Parathyroid adenoma (tissue), 2 donors: ENCODE data around the gene IGLON5.

Experiments
- H2AFZ ChIP-seq: fragments of 300-600 bp; sonication (generic); one replicate; pipeline ENCODE4 v1.7.0; 2017; ENCODE audit warnings: antibody characterized with exemption, mild to moderate bottlenecking
- H3K27ac ChIP-seq: fragments of 300-600 bp; sonication (generic); one replicate; pipeline ENCODE4 v1.7.0; 2017
- H3K27me3 ChIP-seq: fragments of 300-600 bp; sonication (generic); one replicate; pipeline ENCODE4 v1.7.0; 2017; ENCODE audit warnings: low read length; ENCODE audit not compliant: control insufficient read depth, insufficient read depth
- H3K36me3 ChIP-seq: fragments of 300-600 bp; sonication (generic); one replicate; pipeline ENCODE4 v1.7.0; 2017; ENCODE audit warnings: low read length; ENCODE audit not compliant: control insufficient read depth, insufficient read depth
- H3K4me1 ChIP-seq: fragments of 300-600 bp; sonication (generic); one replicate; pipeline ENCODE4 v1.7.0; 2017; ENCODE audit warnings: control low read depth
- H3K4me2 ChIP-seq: fragments of 300-600 bp; sonication (generic); one replicate; pipeline ENCODE4 v1.7.0; 2017; ENCODE audit warnings: low read length
- H3K4me3 ChIP-seq: fragments of 300-600 bp; sonication (generic); one replicate; pipeline ENCODE4 v1.7.0; 2017; ENCODE audit warnings: low read depth, low read length
- H3K79me2 ChIP-seq: fragments of 300-600 bp; sonication (generic); one replicate; pipeline ENCODE4 v1.7.0; 2017; ENCODE audit warnings: control low read depth
- H3K9ac ChIP-seq: fragments of 300-600 bp; sonication (generic); one replicate; pipeline ENCODE4 v1.7.0; 2017; ENCODE audit warnings: mild to moderate bottlenecking
- H3K9me3 ChIP-seq: fragments of 300-600 bp; sonication (generic); one replicate; pipeline ENCODE4 v1.7.0; 2017; ENCODE audit warnings: low read length; ENCODE audit not compliant: control insufficient read depth
- TF ChIP-seq, protein P1 (sequence below): fragments of 300-600 bp; sonication (generic); IDR thresholded peaks from one replicate; pipeline ENCODE4 v1.7.0; 2017; ENCODE audit warnings: antibody characterized with exemption, mild to moderate bottlenecking
- donor health status: primary hyperparathyroidism.

IGLON5 gene

DNA sequence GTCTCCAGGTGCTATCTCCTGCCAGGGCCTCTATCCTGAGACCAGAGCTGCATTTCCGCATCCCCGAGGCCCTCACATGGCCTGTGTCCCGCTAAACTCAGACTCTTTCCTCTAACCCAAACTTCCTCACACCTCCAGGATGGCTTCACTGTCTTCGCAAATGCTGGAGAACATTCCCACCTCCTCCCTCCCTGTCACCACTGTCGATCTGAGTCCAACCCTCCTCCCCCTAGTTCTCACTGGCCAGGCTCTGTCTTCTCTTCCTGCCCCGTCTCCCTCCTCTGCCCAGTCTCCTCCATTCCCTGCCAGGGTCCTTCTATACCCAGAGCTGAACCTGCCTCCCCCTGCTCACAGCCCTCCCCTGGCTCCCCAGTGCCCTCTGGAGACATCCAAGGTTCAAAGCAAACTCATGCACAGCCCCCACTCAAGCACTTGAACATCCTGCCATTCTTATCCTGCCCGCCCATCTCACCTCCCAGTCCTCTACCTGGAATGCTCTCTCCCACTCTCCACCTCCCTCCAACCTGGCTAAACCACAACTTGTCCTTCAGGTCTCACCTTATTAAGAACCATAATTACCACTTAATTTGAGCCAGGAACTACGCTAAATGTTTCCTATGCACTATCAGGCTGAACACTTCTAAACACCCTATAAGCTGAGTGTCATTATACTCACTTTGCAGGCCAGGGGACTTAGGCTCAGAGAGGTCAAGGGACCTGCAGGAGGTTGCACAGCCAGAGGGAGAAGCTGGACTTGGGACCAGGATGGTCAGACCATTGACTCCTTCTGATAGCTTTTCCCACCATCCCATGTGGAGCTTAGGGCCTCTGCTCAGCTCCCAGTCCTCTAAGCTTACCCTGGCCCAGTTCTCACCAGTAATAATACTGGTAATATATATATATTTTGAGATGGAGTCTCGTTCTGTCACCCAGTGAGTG is 31.5 kb downstream of the IGLON5 start:
- peak overlapping the region; percentile 43 for H3K27ac ChIP-seq

DNA sequence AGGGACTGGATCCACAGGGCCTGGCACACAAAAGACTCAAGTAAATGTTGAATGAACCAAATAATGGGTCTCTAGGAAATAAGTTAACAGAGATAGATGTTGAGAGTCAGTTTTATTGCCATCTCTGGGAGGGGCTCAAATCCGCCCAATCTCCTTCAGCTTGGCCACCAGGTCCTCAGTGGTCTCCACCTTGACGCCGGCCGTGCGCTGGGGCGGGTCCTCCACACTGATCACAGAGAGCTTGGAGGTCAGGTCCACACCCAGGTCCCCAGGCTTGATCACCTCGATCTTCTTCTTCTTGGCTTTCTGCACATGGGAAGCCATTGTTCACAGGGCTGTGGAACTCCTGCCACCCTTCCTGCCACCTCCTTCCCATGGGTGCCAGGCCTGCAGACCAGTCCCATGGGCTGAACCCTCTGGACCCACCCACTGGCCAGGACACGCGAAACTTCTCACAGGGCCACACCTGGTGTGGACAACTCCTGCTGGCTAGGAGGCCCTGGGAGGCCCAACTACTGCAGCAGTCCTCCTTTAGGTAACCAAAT is 33.7 kb downstream of the IGLON5 start:
- no peak overlapping the region for H3K9ac ChIP-seq
- H3K4me3 ChIP-seq: no peak overlapping the region
- no peak overlapping the region for H3K4me2 ChIP-seq
- no peak overlapping the region for H3K27ac ChIP-seq
- H3K36me3 ChIP-seq: no peaks in the 10 kb centered on the region
- TF ChIP-seq, protein P1, sequence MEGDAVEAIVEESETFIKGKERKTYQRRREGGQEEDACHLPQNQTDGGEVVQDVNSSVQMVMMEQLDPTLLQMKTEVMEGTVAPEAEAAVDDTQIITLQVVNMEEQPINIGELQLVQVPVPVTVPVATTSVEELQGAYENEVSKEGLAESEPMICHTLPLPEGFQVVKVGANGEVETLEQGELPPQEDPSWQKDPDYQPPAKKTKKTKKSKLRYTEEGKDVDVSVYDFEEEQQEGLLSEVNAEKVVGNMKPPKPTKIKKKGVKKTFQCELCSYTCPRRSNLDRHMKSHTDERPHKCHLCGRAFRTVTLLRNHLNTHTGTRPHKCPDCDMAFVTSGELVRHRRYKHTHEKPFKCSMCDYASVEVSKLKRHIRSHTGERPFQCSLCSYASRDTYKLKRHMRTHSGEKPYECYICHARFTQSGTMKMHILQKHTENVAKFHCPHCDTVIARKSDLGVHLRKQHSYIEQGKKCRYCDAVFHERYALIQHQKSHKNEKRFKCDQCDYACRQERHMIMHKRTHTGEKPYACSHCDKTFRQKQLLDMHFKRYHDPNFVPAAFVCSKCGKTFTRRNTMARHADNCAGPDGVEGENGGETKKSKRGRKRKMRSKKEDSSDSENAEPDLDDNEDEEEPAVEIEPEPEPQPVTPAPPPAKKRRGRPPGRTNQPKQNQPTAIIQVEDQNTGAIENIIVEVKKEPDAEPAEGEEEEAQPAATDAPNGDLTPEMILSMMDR: no peak
- H2AFZ ChIP-seq: no peak overlapping the region
- no peaks in the 10 kb centered on the region for H3K79me2 ChIP-seq
- no peaks in the 10 kb centered on the region for H3K9me3 ChIP-seq
- H3K27me3 ChIP-seq: no peaks in the 10 kb centered on the region
- H3K4me1 ChIP-seq: peaks cover 6% of the 10 kb centered on the region

More for the DNA sequence above, 31.5 kb downstream of the IGLON5 start:
- H3K9ac ChIP-seq: no peak overlapping the region
- no peaks in the 10 kb centered on the region for H3K9me3 ChIP-seq
- TF ChIP-seq, protein P1: no peak
- no peaks in the 10 kb centered on the region for H3K36me3 ChIP-seq
- H3K79me2 ChIP-seq: no peaks in the 10 kb centered on the region
- no peak overlapping the region for H3K4me3 ChIP-seq
- H3K4me2 ChIP-seq: no peak overlapping the region
- H3K27me3 ChIP-seq: no peaks in the 10 kb centered on the region
- peaks cover 12% of the 10 kb centered on the region for H3K4me1 ChIP-seq
- H2AFZ ChIP-seq: peak overlapping the region; percentile 50

DNA sequence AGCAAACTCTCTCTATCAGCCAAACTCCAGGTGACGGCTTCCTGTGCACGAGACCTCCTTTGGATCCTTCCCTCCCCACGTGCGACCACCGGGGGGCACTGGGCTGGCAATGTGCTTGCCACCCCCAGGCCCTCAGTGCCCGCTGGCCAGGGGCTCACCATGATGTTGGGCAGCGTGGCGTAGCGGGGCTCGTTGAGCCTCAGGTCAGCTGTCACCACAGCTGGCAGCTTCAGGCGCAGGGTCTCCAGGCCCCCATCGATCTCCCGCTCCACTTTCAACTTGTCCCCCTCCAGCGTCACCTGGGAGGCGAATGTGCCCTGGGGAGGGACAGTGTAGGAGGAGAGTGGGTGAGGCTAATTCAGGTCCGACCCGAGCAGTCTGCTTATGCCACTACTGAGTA is 35.3 kb downstream of the IGLON5 start:
- Histone ChIP-seq H3K4me3 (no peak overlapping the region), H3K79me2 (no peaks in the 10 kb centered on the region), H3K9me3 (no peaks in the 10 kb centered on the region), H3K36me3 (no peaks in the 10 kb centered on the region), H3K4me2 (no peak overlapping the region), H3K27ac (no peak overlapping the region), H3K9ac (no peak overlapping the region), H3K27me3 (no peaks in the 10 kb centered on the region), H3K4me1 (peaks cover 6% of the 10 kb centered on the region), H2AFZ (no peak overlapping the region)
- TF ChIP-seq, protein P1: no peak

DNA sequence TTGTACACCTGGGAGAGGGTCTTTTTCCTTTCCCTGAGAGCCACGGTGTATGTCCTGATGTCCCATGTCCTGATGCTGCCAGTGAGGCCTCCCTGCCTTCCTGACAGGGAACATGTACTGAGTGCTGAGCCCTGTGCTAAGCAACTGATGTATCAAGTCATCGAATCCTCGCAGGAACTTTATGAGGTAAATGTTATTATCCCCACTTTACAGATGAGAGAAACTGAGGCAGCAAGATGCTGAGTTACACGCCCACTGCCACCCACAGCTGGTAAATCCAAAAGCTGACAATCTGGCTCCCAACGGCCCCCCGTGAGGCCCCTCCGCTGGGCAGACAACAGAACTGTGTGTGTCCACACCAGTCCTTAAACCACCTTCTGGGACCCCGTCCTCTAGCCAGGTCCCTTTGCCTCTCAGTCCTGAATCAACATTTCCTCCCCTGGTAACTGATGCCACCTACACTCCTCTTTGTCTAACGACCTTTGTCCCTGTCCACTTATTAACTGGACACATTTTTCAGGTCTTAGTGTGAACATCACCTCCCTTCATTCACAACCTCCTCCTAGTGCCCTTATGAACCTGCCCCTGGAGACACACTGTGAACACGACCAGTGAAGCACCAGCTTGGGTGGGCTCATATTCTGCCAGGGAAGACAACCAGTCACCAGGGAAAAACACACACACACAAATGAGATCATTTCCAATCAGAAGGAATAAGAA is 35.9 kb downstream of the IGLON5 start:
- no peak overlapping the region for H3K27ac ChIP-seq
- no peaks in the 10 kb centered on the region for H3K9me3 ChIP-seq
- TF ChIP-seq, protein P1: no peak
- no peak overlapping the region for H3K4me2 ChIP-seq
- H3K27me3 ChIP-seq: no peaks in the 10 kb centered on the region
- peaks cover under 1% of the 10 kb centered on the region for H3K4me1 ChIP-seq
- no peak overlapping the region for H2AFZ ChIP-seq
- H3K4me3 ChIP-seq: no peak overlapping the region
- H3K79me2 ChIP-seq: no peaks in the 10 kb centered on the region
- no peaks in the 10 kb centered on the region for H3K36me3 ChIP-seq
- H3K9ac ChIP-seq: no peak overlapping the region
